HG03439 (cell line): Measurements from ENCODE around the gene FERMT2.

Experiments
- ATAC-seq: cut with Tn5 transposase; IDR thresholded peaks from one replicate; pipeline ENCODE4 v1.9.1; 2021; ENCODE audit warnings: mild to moderate bottlenecking, moderate library complexity; ENCODE audit not compliant: unreplicated experiment

FERMT2 gene

DNA sequence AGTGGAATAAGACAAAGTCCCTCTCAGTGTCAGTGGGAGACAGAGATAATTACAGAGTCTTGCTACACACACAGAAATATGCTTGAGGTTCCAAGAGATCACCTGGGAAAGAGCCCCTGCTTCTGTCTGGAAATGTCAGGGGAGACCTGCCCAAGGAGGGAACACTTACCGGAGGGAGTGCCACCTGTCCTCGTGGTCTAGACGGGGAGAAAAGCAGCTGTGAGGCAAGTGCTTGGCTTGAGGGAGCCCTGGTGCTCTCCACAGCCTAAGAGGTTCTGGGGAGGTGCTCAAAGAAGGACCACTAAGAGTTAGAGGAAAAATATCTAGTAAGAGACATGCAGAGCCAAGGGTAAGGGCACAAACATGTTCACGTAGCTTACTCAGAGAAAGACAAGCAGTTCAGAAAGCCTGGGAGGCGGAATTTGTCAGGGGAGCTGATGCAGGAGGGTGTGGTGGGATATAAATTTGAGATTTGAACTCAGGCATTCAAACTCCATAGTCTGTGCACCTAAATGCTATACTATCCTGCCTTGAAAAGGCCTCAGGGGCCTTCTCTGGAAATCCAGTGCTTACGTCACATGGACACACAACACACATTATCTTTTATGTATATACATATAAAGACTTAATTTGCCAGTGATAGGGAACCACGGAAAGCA lies 121.2 kb downstream of the FERMT2 start:
- no peak for ATAC-seq

DNA sequence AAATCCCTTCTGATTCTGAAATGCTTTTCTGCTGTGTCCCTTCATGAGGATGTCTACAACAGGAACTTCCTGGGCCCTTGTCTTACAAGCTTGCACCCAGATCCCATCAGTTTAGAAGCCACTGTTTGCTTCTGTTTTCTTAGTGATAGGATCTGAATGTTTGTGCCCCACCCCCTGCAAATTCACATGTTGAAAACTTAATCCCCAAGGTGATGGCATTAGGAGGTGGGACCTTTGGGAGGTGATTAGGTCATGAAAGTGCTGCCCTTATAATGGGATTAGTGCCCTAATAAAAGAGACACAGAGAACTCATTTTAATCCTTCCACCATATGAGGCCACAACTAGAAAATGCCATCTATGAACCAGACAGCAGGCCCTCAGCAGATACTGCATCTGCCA lies 123.4 kb downstream of the FERMT2 start:
- ATAC-seq, result no peak

DNA sequence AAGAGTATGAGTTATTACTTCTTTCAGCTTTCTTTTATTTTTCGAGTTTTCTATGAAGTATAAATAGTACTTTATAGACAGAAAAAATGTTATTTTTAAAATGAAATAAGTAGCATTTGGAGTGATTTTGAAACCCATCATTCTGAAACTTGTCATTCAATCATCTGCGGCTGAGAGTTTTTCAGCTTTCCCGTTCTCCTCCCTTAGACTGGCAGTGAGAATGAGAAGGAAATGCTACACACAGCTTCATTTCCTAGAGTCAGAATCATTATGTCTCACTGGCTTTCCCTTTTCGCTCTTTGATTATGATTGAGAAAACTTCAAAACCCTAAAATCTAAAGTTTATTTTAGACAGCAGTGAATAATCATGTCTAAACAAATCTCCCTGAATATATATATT lies 125.8 kb downstream of the FERMT2 start:
- no peak for ATAC-seq

DNA sequence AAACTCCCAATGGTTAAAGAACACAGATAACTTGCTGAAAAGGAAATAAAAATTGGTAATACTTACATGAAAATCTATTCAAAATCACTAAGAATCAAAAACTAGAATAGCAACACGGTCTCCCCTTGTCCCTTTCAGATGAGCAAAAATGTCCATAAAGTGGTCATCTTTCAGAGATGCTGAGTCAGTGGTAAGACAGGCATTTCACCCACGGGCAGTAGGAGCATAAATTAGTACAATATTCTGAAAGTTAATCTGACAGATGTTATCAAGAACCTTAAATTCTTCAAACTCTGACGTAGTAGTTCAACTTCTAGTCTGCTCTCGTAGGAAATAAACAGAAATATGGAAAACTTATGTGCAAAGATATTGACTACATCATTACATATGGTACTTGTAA lies 126.4 kb downstream of the FERMT2 start:
- no peak for ATAC-seq

DNA sequence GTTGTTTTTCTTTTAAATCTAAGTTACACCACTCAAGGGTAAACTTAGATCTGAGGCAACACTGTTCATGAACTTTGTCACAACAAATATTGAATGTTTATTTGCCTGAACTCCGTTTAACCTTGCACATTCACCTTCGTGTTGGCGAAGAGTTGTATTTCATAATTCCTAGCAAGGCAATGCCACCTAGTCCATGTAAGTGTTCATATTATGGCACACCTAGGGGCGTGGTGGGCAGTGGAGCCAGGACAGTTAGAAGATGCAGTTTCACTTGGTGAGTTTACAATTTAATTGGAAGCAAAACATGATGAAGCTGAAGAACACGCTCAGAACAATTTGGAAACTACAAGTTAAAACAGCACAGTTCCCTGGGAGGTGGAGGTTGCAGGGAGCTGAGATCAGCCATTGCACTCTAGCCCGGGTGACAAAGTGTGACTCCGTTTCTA lies 129.0 kb downstream of the FERMT2 start:
- no peak for ATAC-seq

DNA sequence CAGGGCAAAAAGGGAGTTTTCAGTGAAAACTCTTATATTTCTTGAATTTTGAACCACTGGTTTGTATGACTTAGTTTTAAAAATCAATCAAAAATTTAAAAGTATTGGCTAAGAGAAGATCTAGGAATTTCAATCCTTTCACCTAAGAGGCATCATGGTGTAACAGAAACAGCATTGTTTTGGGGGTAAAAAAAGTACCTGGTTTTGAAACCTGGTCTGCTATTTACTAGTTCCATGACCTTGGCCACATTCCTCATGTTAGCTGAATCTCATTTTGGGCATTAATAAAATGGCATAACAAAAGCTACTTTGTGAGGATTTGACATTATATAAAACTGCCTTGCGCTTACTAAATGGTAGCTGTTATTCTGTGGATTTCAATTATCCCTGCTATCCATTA lies 142.7 kb downstream of the FERMT2 start:
- ATAC-seq, result no peak
